H1 (cell line): ENCODE results near the gene MAN2A1. TPM values are rescaled to one million over a fixed set of nuclear protein-coding genes. Genes with fewer than 3 reads are reported as not detected.
A peak's percentile ranks its signal among the peaks of the same experiment; 100 is the strongest.

ENCODE experiments used
- CTCF ChIA-PET: fragments of 300-600 bp; sonication (Branson Sonifier 250); formaldehyde crosslinking; loops from one replicate; lab custom pipeline; 2021; ENCODE audit not compliant: partially characterized antibody; lab: Charles Lee
- POLR2A ChIA-PET: fragments of 300-600 bp; sonication (Branson Sonifier 250); formaldehyde crosslinking; loops from one replicate; lab custom pipeline; 2021; ENCODE audit warnings: inconsistent platforms; ENCODE audit not compliant: partially characterized antibody; lab: Charles Lee
- DNase-seq, 2 experiments: peaks; one replicate each; pipeline versions ENCODE4 v3.0.0 to v3.0.0-alpha.2; 2010 to 2022; ENCODE audit warnings: low spot score in 2 of 2, low read depth in 1 of 2, mixed read lengths in 1 of 2
- FAIRE-seq: peaks from 2 replicates; lab custom pipeline; 2011; peaks lifted over from hg19 to GRCh38; lab: Jason Lieb, UNC
- H2AFZ ChIP-seq: 2 replicates; pipeline ENCODE4 v1.8.1; 2012; ENCODE audit warnings: low read length, inconsistent platforms
- H2AK5ac ChIP-seq: 2 replicates; pipeline ENCODE4 v1.6.1; 2013; ENCODE audit warnings: low read depth, low read length
- H2BK120ac ChIP-seq: replicated peaks from 2 replicates; pipeline ENCODE3; 2013; ENCODE audit warnings: low read depth, low read length, inconsistent platforms
- H2BK12ac ChIP-seq: 2 replicates; pipeline ENCODE4 v1.6.1; 2013; ENCODE audit warnings: low read depth, low read length
- H2BK15ac ChIP-seq: 2 replicates; pipeline ENCODE4 v1.6.1; 2013; ENCODE audit warnings: low read length
- H2BK20ac ChIP-seq: 2 replicates; pipeline ENCODE4 v1.6.1; 2013; ENCODE audit warnings: low read length
- H2BK5ac ChIP-seq: 2 replicates; pipeline ENCODE4 v1.6.1; 2013; ENCODE audit warnings: low read depth, low read length
- H3K14ac ChIP-seq: 2 replicates; pipeline ENCODE4 v1.6.1; 2013; ENCODE audit warnings: inconsistent platforms; ENCODE audit not compliant: insufficient read length
- H3K18ac ChIP-seq: 2 replicates; pipeline ENCODE4 v1.6.1; 2013; ENCODE audit warnings: low read length; ENCODE audit errors: extremely low read depth
- H3K23ac ChIP-seq: 2 replicates; pipeline ENCODE4 v1.6.1; 2013; ENCODE audit warnings: inconsistent platforms; ENCODE audit not compliant: insufficient read length
- H3K23me2 ChIP-seq: 2 replicates; pipeline ENCODE4 v1.6.1; 2013; ENCODE audit warnings: low read depth, low read length
- H3K27ac ChIP-seq: 2 replicates; pipeline ENCODE4 v1.6.1; 2011; ENCODE audit warnings: low read depth, low read length, inconsistent platforms
- H3K27me3 ChIP-seq, 4 experiments: replicated peaks in 1 of 4; 1 replicate in 1 of 4; 2 replicates in 3 of 4; pipeline versions ENCODE4 v1.6.1 to v1.8.1; 2011 to 2013; ENCODE audit warnings: low read length in 3 of 4, mild to moderate bottlenecking in 3 of 4, inconsistent platforms in 2 of 4, mixed read lengths in 2 of 4, moderate library complexity in 1 of 4; ENCODE audit not compliant: control insufficient read depth in 3 of 4, insufficient read depth in 3 of 4; ENCODE audit errors: extremely low read depth in 1 of 4
- H3K36me3 ChIP-seq, 4 experiments: 2 replicates each; pipeline versions ENCODE4 v1.6.1 to v1.8.1; 2011 to 2013; ENCODE audit warnings: mild to moderate bottlenecking in 4 of 4, low read length in 3 of 4, moderate library complexity in 2 of 4, control low read depth in 1 of 4, inconsistent platforms in 1 of 4; ENCODE audit not compliant: insufficient read depth in 4 of 4, control insufficient read depth in 2 of 4
- H3K4ac ChIP-seq: replicated peaks from 2 replicates; pipeline ENCODE3; 2013; ENCODE audit warnings: low read length, low read depth, mixed read lengths, inconsistent platforms; ENCODE audit not compliant: insufficient read length
- H3K4me1 ChIP-seq, 4 experiments: replicated peaks in 1 of 4; 1 replicate in 1 of 4; 2 replicates in 3 of 4; pipeline versions ENCODE4 v1.6.1 to v1.8.1; 2011 to 2013; ENCODE audit warnings: low read length in 3 of 4, inconsistent platforms in 2 of 4, mixed read lengths in 1 of 4; ENCODE audit not compliant: insufficient read depth in 4 of 4, control insufficient read depth in 3 of 4
- H3K4me2 ChIP-seq, 2 experiments: 2 replicates each; pipeline versions ENCODE4 v1.6.1 to v1.8.1; 2011 to 2013; ENCODE audit warnings: low read depth in 2 of 2, low read length in 2 of 2, control low read depth in 1 of 2, inconsistent platforms in 1 of 2, mild to moderate bottlenecking in 1 of 2; ENCODE audit not compliant: insufficient read depth in 1 of 2
- H3K4me3 ChIP-seq, 4 experiments: fragments of 200-600, 300-600 bp in 1 of 4; sonication (generic), shearing (Covaris generic), sonication (Bioruptor Twin) in 1 of 4; 2 replicates each; pipeline versions ENCODE4 v1.5.1 to v1.8.1; 2011 to 2016; ENCODE audit warnings: low read length in 4 of 4, low read depth in 3 of 4, control low read depth in 2 of 4, inconsistent platforms in 2 of 4, mild to moderate bottlenecking in 2 of 4, mixed read lengths in 1 of 4, moderate library complexity in 1 of 4; ENCODE audit not compliant: insufficient read depth in 2 of 4; ENCODE audit errors: extremely low read depth in 1 of 4
- H3K56ac ChIP-seq: replicated peaks from 2 replicates; pipeline ENCODE3; 2013; ENCODE audit warnings: low read depth, mild to moderate bottlenecking, mixed read lengths, low read length, inconsistent platforms; ENCODE audit not compliant: insufficient read length
- H3K79me1 ChIP-seq: 2 replicates; pipeline ENCODE4 v1.6.1; 2013; ENCODE audit warnings: low read depth, low read length, control low read depth
- H3K79me2 ChIP-seq, 2 experiments: 2 replicates each; pipeline versions ENCODE4 v1.6.1 to v1.8.1; 2012 to 2013; ENCODE audit warnings: low read length in 2 of 2, mild to moderate bottlenecking in 2 of 2, inconsistent platforms in 1 of 2; ENCODE audit not compliant: insufficient read depth in 2 of 2, control insufficient read depth in 1 of 2
- H3K9ac ChIP-seq, 4 experiments: replicated peaks in 1 of 4; 1 replicate in 1 of 4; 2 replicates in 3 of 4; pipeline versions ENCODE4 v1.6.1 to v1.8.1; 2011 to 2013; ENCODE audit warnings: low read depth in 3 of 4, low read length in 3 of 4, control low read depth in 2 of 4, mild to moderate bottlenecking in 2 of 4, moderate library complexity in 2 of 4, inconsistent platforms in 1 of 4; ENCODE audit errors: extremely low read depth in 1 of 4
- H3K9me3 ChIP-seq, 2 experiments: 2 replicates each; pipeline versions ENCODE4 v1.6.1 to v1.8.1; 2012 to 2013; ENCODE audit warnings: mild to moderate bottlenecking in 2 of 2, moderate library complexity in 2 of 2, control low read depth in 1 of 2, inconsistent platforms in 1 of 2, low read depth in 1 of 2, low read length in 1 of 2, mixed read lengths in 1 of 2; ENCODE audit not compliant: insufficient read depth in 2 of 2
- H4K20me1 ChIP-seq, 2 experiments: replicated peaks in 1 of 2; 2 replicates each; pipeline versions ENCODE3 to v1.8.1; 2011 to 2013; ENCODE audit warnings: inconsistent platforms in 2 of 2, low read length in 2 of 2, mild to moderate bottlenecking in 1 of 2; ENCODE audit not compliant: insufficient read depth in 2 of 2, control insufficient read depth in 1 of 2
- H4K5ac ChIP-seq: 2 replicates; pipeline ENCODE4 v1.6.1; 2013; ENCODE audit warnings: low read length, low read depth, mixed read lengths, inconsistent platforms; ENCODE audit not compliant: insufficient read length
- H4K8ac ChIP-seq: 2 replicates; pipeline ENCODE4 v1.8.0; 2013; ENCODE audit warnings: mild to moderate bottlenecking, moderate library complexity, low read length, inconsistent platforms; ENCODE audit not compliant: insufficient read depth; ENCODE audit errors: extremely low read depth
- H4K91ac ChIP-seq: replicated peaks from 2 replicates; pipeline ENCODE3; 2013; ENCODE audit warnings: low read length, mixed read lengths, inconsistent platforms; ENCODE audit not compliant: insufficient read length
- ASH2L ChIP-seq: fragments of 200-600, 300-600 bp; sonication (generic); IDR thresholded peaks from one replicate; pipeline ENCODE4 v1.7.1; 2017; ENCODE audit warnings: low read length
- CHD2 ChIP-seq: IDR thresholded peaks from 2 replicates; pipeline ENCODE4 v1.6.1; 2012; ENCODE audit warnings: low read length, improper control_type of control experiment
- EGR1 ChIP-seq: IDR thresholded peaks from 2 replicates; pipeline ENCODE4 v1.6.1; 2011; ENCODE audit warnings: low read depth, low read length, borderline replicate concordance
- KDM5A ChIP-seq: fragments of 200-600 bp; IDR thresholded peaks from 2 replicates; pipeline ENCODE4 v1.7.1; 2012; ENCODE audit warnings: mild to moderate bottlenecking, low read length, inconsistent platforms, mixed read lengths
- NRF1 ChIP-seq: IDR thresholded peaks from 2 replicates; pipeline ENCODE4 v1.6.1; 2011; ENCODE audit warnings: mild to moderate bottlenecking, low read depth, low read length, improper control_type of control experiment
- PHF8 ChIP-seq: fragments of 200-600 bp; sonication (generic); conservative IDR thresholded peaks from 2 replicates; pipeline ENCODE4 v1.7.1; 2012; ENCODE audit warnings: low read depth, mild to moderate bottlenecking, inconsistent platforms, low read length, moderate library complexity
- RNF2 ChIP-seq: fragments of 200-900, 300-1000 bp; sonication (generic); IDR thresholded peaks from 2 replicates; pipeline ENCODE4 v1.7.1; 2016; ENCODE audit warnings: borderline replicate concordance, low read depth, mild to moderate bottlenecking, antibody characterized with exemption, low read length; ENCODE audit not compliant: poor library complexity, severe bottlenecking; ENCODE audit errors: missing control alignments
- RXRA ChIP-seq: IDR thresholded peaks from 2 replicates; pipeline ENCODE4 v1.6.1; 2011; ENCODE audit warnings: low read depth, mild to moderate bottlenecking, low read length, moderate library complexity; ENCODE audit not compliant: insufficient read depth
- SIN3A ChIP-seq, 2 experiments: IDR thresholded peaks in 1 of 2; conservative IDR thresholded peaks in 1 of 2; 2 replicates each; pipeline ENCODE4 v1.6.1; 2011 to 2012; ENCODE audit warnings: low read length in 2 of 2, improper control_type of control experiment in 1 of 2, low read depth in 1 of 2, mild to moderate bottlenecking in 1 of 2
- TCF12 ChIP-seq: IDR thresholded peaks from 2 replicates; pipeline ENCODE4 v1.6.1; 2011; ENCODE audit warnings: low read depth, mild to moderate bottlenecking, low read length
- TEAD4 ChIP-seq: IDR thresholded peaks from 2 replicates; pipeline ENCODE4 v1.6.1; 2012; ENCODE audit warnings: low read depth, low read length, inconsistent platforms, mixed read lengths
- ZNF274 ChIP-seq: IDR thresholded peaks from 2 replicates; pipeline ENCODE4 v1.7.0; 2012; ENCODE audit warnings: low read length, borderline replicate concordance; ENCODE audit errors: extremely low read depth
- WGBS, 2 experiments: shearing (Covaris generic) in 1 of 2; methylation state at CpG; one replicate each; pipeline versions ENCODE4 v1.1.6 to v1.1.7; 2013 to 2015; ENCODE audit warnings: low lambda C conversion rate in 2 of 2, mixed read lengths in 2 of 2, inconsistent platforms in 1 of 2, low coverage in 1 of 2, missing lambda C conversion rate in 1 of 2; ENCODE audit not compliant: insufficient replicate concordance in 2 of 2, insufficient coverage in 1 of 2, insufficient read length in 1 of 2; ENCODE audit errors: extremely low coverage in 1 of 2, missing lambda C conversion rate in 1 of 2; 5-methylcytosine and 5-hydroxymethylcytosine counted together
- polyA plus RNA-seq, 7 experiments: library from polyadenylated mRNA; depleted of rRNA in 3 of 7; stranded (reverse) in 5 of 7; unstranded in 2 of 7; fragments of >200 nt in 5 of 7; fragments of 200-250 nt in 2 of 7; gene quantifications; 1 replicate in 5 of 7; 2 replicates in 1 of 7; 4 replicates in 1 of 7; pipeline versions ENCODE4 v1.2.1 to v1.2.3, GENCODE V29; 2011 to 2013; ENCODE audit warnings: missing spikeins in 2 of 7, mixed read lengths in 2 of 7
- total RNA-seq: library from RNA; stranded (reverse); fragmentation: NEBNext Ultra II Directional; extraction: Animal tissue kit (Norgen Biotek cat#: 25700); gene quantifications from 2 replicates; pipeline ENCODE4 v1.2.1, GENCODE V29; 2021

MAN2A1 gene
- total and polyA plus RNA-seq, 2 of the 8 experiments (the other 6 are each of a cell fraction or from before 2014, with no cell fraction given): 29.1 to 102 TPM

- no peak overlapping the region for H3K9ac ChIP-seq
- H4K8ac ChIP-seq: no peak overlapping the region
- H3K4me1 ChIP-seq: peaks cover 0 to 3% (median 0%) of the 10 kb centered on the region in 4 experiments; a peak in 2 of 7 replicates
- no peak overlapping the region for H3K23ac ChIP-seq
- H3K36me3 ChIP-seq: no peaks in the 10 kb centered on the region
- POLR2A ChIA-PET: no interaction called here
- no peak overlapping the region for H2BK15ac ChIP-seq
- H4K20me1 ChIP-seq: no peaks in the 10 kb centered on the region
- FAIRE-seq: no peak
- H2AK5ac ChIP-seq: no peak overlapping the region
- no peak overlapping the region for H3K56ac ChIP-seq
- no peaks in the 10 kb centered on the region for H3K27me3 ChIP-seq
- no peak overlapping the region for H2BK5ac ChIP-seq
- no peaks in the 10 kb centered on the region for H3K23me2 ChIP-seq
- 76% methylated on average over 5 of the region's 5 CpGs; no CpG with 5 or more reads in 1 of the 2 experiments for WGBS, 2 experiments
- H3K79me2 ChIP-seq: no peaks in the 10 kb centered on the region
- peak overlapping the region; percentile 6; the same call in 1 of the 2 replicates for H2AFZ ChIP-seq
- no peak for DNase-seq
- H3K4me3 ChIP-seq: no peak overlapping the region
- H3K18ac ChIP-seq: no peak overlapping the region
- H3K4me2 ChIP-seq: no peak overlapping the region
- no peak overlapping the region for H2BK120ac ChIP-seq
- no peak overlapping the region for H3K4ac ChIP-seq
- H3K14ac ChIP-seq: no peak overlapping the region
- no peak overlapping the region for H4K5ac ChIP-seq
- no peaks in the 10 kb centered on the region for H3K79me1 ChIP-seq
- H4K91ac ChIP-seq: no peak overlapping the region
- no peaks in the 10 kb centered on the region for H3K9me3 ChIP-seq
- CTCF ChIA-PET: interaction anchor here (0.6 kb wide), 2 partner anchors 504 to 1621 kb away, joined by 3 to 5 read pairs; no protein-coding TSS in a partner anchor
- peak overlapping the region; percentile 39; the same call in 1 of the 2 replicates for H2BK12ac ChIP-seq
- TF ChIP-seq TEAD4: no peak
- TF ChIP-seq ZNF274: no peak
- no peak for TF ChIP-seq TCF12
- TF ChIP-seq ASH2L: no peak
- no peak for TF ChIP-seq CHD2
- TF ChIP-seq KDM5A: no peak
- no peak for TF ChIP-seq SIN3A (conservative IDR thresholded peaks at IDR 0.05 in 1 of 2, IDR thresholded peaks at IDR 0.05 in 1 of 2; ENCODE audit: low read depth in 1 of 2, low read length in 2 of 2)
- TF ChIP-seq RXRA: no peak
- TF ChIP-seq EGR1: no peak
- TF ChIP-seq PHF8: no peak
- no peak for TF ChIP-seq RNF2
- TF ChIP-seq NRF1: no peak
- no peak overlapping the region for H3K27ac ChIP-seq
- no peak overlapping the region for H2BK20ac ChIP-seq
Observed at GRCh38 chr5:109910874-109911273, 221.1 kb downstream of the MAN2A1 start.
